ENCODE results near the gene NSD2. TPM values are rescaled to one million over a fixed set of nuclear protein-coding genes. Genes with fewer than 3 reads are reported as not detected.
"Not testable (repeated sequence)": the region's sequence is repeated elsewhere in the genome, so short reads cannot be mapped to it uniquely, and the experiment has no call there.

Gene NSD2
- total RNA-seq, 1 experiment from 2014 or later, result 136 TPM

GRCh38 chr4:2031161-2031560 is 160.0 kb downstream of the NSD2 start:
- not testable (repeated sequence) for H3K36me3 Mint-ChIP-seq (ENCODE audit: insufficient read depth in 1 of 3, low read depth in 3 of 3); H3K27ac ChIP-seq (ENCODE audit: insufficient read length, low read depth, low read length); H3K79me1 ChIP-seq (ENCODE audit: insufficient read depth, low read depth, low read length, poor library complexity, severe bottlenecking); H3K79me2 ChIP-seq (ENCODE audit: insufficient read depth, low read length); H3K23ac ChIP-seq (ENCODE audit: insufficient read length, low read depth, low read length); H4K20me1 ChIP-seq (ENCODE audit: control insufficient read depth, insufficient read depth, insufficient read length); H3K27me3 ChIP-seq (ENCODE audit: insufficient read depth, low read length); H2BK12ac ChIP-seq (ENCODE audit: insufficient read length, low read depth, low read length); H2AK5ac ChIP-seq (ENCODE audit: insufficient read length, low read length); DNase-seq; H3K4me3 Mint-ChIP-seq; H3K14ac ChIP-seq (ENCODE audit: insufficient read depth, low read length); H2BK20ac ChIP-seq (ENCODE audit: low read depth, low read length, poor library complexity, severe bottlenecking); H3K4me1 Mint-ChIP-seq; H3K9ac ChIP-seq (ENCODE audit: extremely low read depth, insufficient read length, low read length); H2BK15ac ChIP-seq (ENCODE audit: low read depth, low read length); H2AFZ ChIP-seq (ENCODE audit: low read length); H3T11ph ChIP-seq (ENCODE audit: low read length); H3K27ac Mint-ChIP-seq; H3K56ac ChIP-seq (ENCODE audit: insufficient read length, low read depth, low read length); H2BK120ac ChIP-seq (ENCODE audit: low read depth, low read length, poor library complexity, severe bottlenecking); H4K5ac ChIP-seq (ENCODE audit: insufficient read length, low read depth, low read length); H3K4ac ChIP-seq (ENCODE audit: low read depth, low read length); H3K18ac ChIP-seq (ENCODE audit: insufficient read length, low read depth, low read length); H4K8ac ChIP-seq (replicated peaks; ENCODE audit: insufficient read length, low read depth, low read length); H3K4me2 ChIP-seq (ENCODE audit: insufficient read depth, insufficient read length, low read length); H3K9me3 ChIP-seq (ENCODE audit: control insufficient read depth, low read depth, low read length); H3K4me1 ChIP-seq (ENCODE audit: insufficient read depth, low read length); H4K91ac ChIP-seq (ENCODE audit: insufficient read length, low read depth, low read length); H2BK5ac ChIP-seq (ENCODE audit: insufficient read length, low read length); H3K23me2 ChIP-seq (ENCODE audit: insufficient read length, low read depth, low read length, poor library complexity, severe bottlenecking)
- H3K9me3 Mint-ChIP-seq, result peaks cover 15% of the 10 kb centered on the region in 2 experiments; a peak in 4 of 5 replicates
- peaks cover 89% of the 10 kb centered on the region for H3K27me3 Mint-ChIP-seq (ENCODE audit: low read depth)

Small RNA genes within 50 kb of the gene (microRNA-seq; reads per million reads assigned to microRNA genes)
- 0.46 reads per million for gene MIR943 (ENCODE audit: borderline microRNAs expressed)

Other genes starting within 250 kb of the NSD2 start
- 2.3 and 2.4 TPM in 2 replicates for gene FAM53A, start 187.1 kb upstream of the NSD2 start, total RNA-seq (2021)
- gene SLBP, start 159.1 kb upstream of the NSD2 start, total RNA-seq (2021), result 62.7 and 67.0 TPM in 2 replicates
- gene TMEM129, start 150.1 kb upstream of the NSD2 start, total RNA-seq (2021), result 27.3 and 30.4 TPM in 2 replicates
- 150 and 156 TPM in 2 replicates for gene TACC3, start 149.9 kb upstream of the NSD2 start, total RNA-seq (2021)
- 75.7 and 81.2 TPM in 2 replicates for gene FGFR3, start 78.1 kb upstream of the NSD2 start, total RNA-seq (2021)
- 41.3 and 43.4 TPM in 2 replicates for gene LETM1, start 15.2 kb upstream of the NSD2 start, total RNA-seq (2021)
- 54.0 and 55.0 TPM in 2 replicates for gene NELFA, start 137.6 kb downstream of the NSD2 start, total RNA-seq (2021)
- gene NAT8L, start 187.9 kb downstream of the NSD2 start, total RNA-seq (2021), result 13.9 and 14.7 TPM in 2 replicates

Data from H9 (cell line).